ENCODE data around the gene SPDYE3. TPM values are rescaled to one million over a fixed set of nuclear protein-coding genes. Genes with fewer than 3 reads are reported as not detected.
"Not testable (repeated sequence)": the region's sequence is repeated elsewhere in the genome, so short reads cannot be mapped to it uniquely, and the experiment has no call there.

The SPDYE3 gene
- total RNA-seq, 1 experiment from 2014 or later = not detected

GRCh38 chr7:100364480-100364879, 57.0 kb downstream of the SPDYE3 start:
- ChIA-PET CTCF (no interaction called here), POLR2A (interaction anchor here (0.7 kb wide), 1 partner anchor 65 kb away, joined by 3 read pairs; no protein-coding TSS in a partner anchor)
- H3K36me3 Mint-ChIP-seq (ENCODE audit: insufficient read depth, unreplicated experiment) = peaks cover 46% of the 10 kb centered on the region
- H3K9me3 Mint-ChIP-seq (ENCODE audit: unreplicated experiment) = no peaks in the 10 kb centered on the region
- DNase-seq (ENCODE audit: unreplicated experiment) = no peak
- no peak for TF ChIP-seq CTCF (IDR thresholded peaks at IDR 0.05; ENCODE audit: unreplicated experiment)
- intact Hi-C loops (cut with micrococcal nuclease) = no loop called here
- H3K27me3 Mint-ChIP-seq (ENCODE audit: insufficient read depth, unreplicated experiment) = no peaks in the 10 kb centered on the region
- H3K4me3 Mint-ChIP-seq (ENCODE audit: unreplicated experiment) = no peak overlapping the region
- no peaks in the 10 kb centered on the region for H3K4me1 Mint-ChIP-seq (ENCODE audit: insufficient read depth, unreplicated experiment)
- BruUV-seq (replicated peaks) = no TSS peak
- no peak overlapping the region for H3K27ac Mint-ChIP-seq (ENCODE audit: low read depth, unreplicated experiment)

GRCh38 chr7:100365998-100366367, 58.5 kb downstream of the SPDYE3 start:
- H3K27ac Mint-ChIP-seq (ENCODE audit: low read depth, unreplicated experiment); BruUV-seq (replicated peaks): not testable (repeated sequence)
- POLR2A ChIA-PET = interaction anchor here (1.0 kb wide), 1 partner anchor 16 kb away, joined by 3 read pairs; no protein-coding TSS in a partner anchor

DNA sequence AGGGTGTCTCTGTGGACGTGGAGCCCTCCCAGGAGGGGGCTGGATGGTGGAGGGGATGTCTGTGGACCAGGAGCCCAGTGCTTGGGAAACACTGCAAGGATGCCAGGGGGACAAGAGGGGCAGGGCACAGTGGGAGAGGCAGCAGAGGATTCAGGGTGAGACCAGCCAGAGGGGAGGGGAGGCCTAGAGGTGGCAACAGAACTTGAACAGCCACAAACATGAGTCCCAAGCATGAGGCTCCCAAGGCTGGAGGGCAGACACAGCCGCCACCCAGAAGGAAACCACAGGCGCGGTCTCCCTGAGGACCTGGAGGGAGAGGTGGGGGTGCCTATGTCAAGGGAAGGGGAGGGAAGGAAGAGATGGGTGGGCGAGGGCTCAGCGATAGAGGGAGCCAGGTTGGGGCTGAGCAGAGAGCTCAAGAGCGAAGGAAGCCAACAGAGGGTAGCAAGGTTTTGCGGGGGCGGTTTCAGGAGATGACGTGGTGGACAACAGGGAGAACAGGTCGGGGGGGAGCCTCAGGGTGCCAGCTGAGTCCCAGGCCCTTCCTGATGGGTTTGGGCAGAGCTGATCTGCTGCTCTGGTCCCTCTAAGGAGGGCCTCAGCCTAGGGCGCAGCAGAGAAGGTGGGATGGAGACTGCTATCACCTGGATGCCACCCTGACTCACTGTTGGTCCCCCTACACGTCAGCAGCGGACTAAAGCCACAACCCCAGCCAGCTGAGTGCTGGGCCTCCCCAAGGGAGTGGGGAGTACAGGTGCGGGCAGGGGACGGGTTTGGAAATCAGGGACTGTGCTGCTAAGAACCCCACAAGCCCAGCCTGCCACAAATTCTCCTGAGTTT, 59.1 kb downstream of the SPDYE3 start:
- no peak for TF ChIP-seq CTCF (IDR thresholded peaks at IDR 0.05; ENCODE audit: unreplicated experiment)
- Mint-ChIP-seq H3K4me1 (ENCODE audit: insufficient read depth, unreplicated experiment) (no peaks in the 10 kb centered on the region), H3K36me3 (ENCODE audit: insufficient read depth, unreplicated experiment) (peaks cover 29% of the 10 kb centered on the region), H3K27me3 (ENCODE audit: insufficient read depth, unreplicated experiment) (no peaks in the 10 kb centered on the region), H3K9me3 (ENCODE audit: unreplicated experiment) (no peaks in the 10 kb centered on the region), H3K4me3 (ENCODE audit: unreplicated experiment) (no peak overlapping the region), H3K27ac (ENCODE audit: low read depth, unreplicated experiment) (no peak overlapping the region)
- intact Hi-C loops (cut with micrococcal nuclease) = no loop called here
- BruUV-seq (replicated peaks) = no TSS peak
- ChIA-PET POLR2A (interaction anchor here (1.0 kb wide), 1 partner anchor 15 kb away, joined by 3 read pairs; no protein-coding TSS in a partner anchor), CTCF (no interaction called here)
- DNase-seq (ENCODE audit: unreplicated experiment) = no peak

More at GRCh38 chr7:100365998-100366367, 58.5 kb downstream of the SPDYE3 start:
- H3K27me3 Mint-ChIP-seq (ENCODE audit: insufficient read depth, unreplicated experiment); CTCF ChIA-PET; intact Hi-C loops (cut with micrococcal nuclease); DNase-seq (ENCODE audit: unreplicated experiment); H3K9me3 Mint-ChIP-seq (ENCODE audit: unreplicated experiment); H3K4me1 Mint-ChIP-seq (ENCODE audit: insufficient read depth, unreplicated experiment); H3K4me3 Mint-ChIP-seq (ENCODE audit: unreplicated experiment): not testable (repeated sequence)
- peaks cover 31% of the 10 kb centered on the region for H3K36me3 Mint-ChIP-seq (ENCODE audit: insufficient read depth, unreplicated experiment)

GRCh38 chr7:100367251-100367620, 59.7 kb downstream of the SPDYE3 start:
- TF ChIP-seq CTCF (IDR thresholded peaks at IDR 0.05; ENCODE audit: unreplicated experiment) = no peak
- no peaks in the 10 kb centered on the region for H3K4me1 Mint-ChIP-seq (ENCODE audit: insufficient read depth, unreplicated experiment)
- no peaks in the 10 kb centered on the region for H3K27me3 Mint-ChIP-seq (ENCODE audit: insufficient read depth, unreplicated experiment)
- H3K36me3 Mint-ChIP-seq (ENCODE audit: insufficient read depth, unreplicated experiment) = peaks cover 26% of the 10 kb centered on the region
- DNase-seq (ENCODE audit: unreplicated experiment) = no peak
- H3K9me3 Mint-ChIP-seq (ENCODE audit: unreplicated experiment) = no peaks in the 10 kb centered on the region
- no TSS peak for BruUV-seq (replicated peaks)
- ChIA-PET CTCF (no interaction called here), POLR2A (no interaction called here)
- intact Hi-C loops (cut with micrococcal nuclease) = no loop called here
- H3K27ac Mint-ChIP-seq (ENCODE audit: low read depth, unreplicated experiment) = no peak overlapping the region
- H3K4me3 Mint-ChIP-seq (ENCODE audit: unreplicated experiment) = no peak overlapping the region
